Body of pancreas (tissue), 4 donors: ENCODE measurements around the gene PRCP.
"Not testable (repeated sequence)": the region's sequence is repeated elsewhere in the genome, so short reads cannot be mapped to it uniquely, and the experiment has no call there.

Source experiments
- CTCF ChIP-seq, 7 experiments: fragments of 450-650 bp in 4 of 7; fragments of 200-600 bp in 3 of 7; sonication (generic) in 3 of 7; IDR thresholded peaks; one replicate each; pipeline ENCODE4 v1.5.1; 2016 to 2019; ENCODE audit warnings: antibody characterized with exemption in 7 of 7
- POLR2A ChIP-seq, 3 donors: fragments of 450-650 bp; IDR thresholded peaks; one replicate each; pipeline ENCODE4 v1.6.1; 2016; ENCODE audit warnings: antibody characterized with exemption in 3 of 3, mild to moderate bottlenecking in 2 of 3

- TF ChIP-seq POLR2A, CTCF (IDR thresholded peaks at IDR 0.05): not testable (repeated sequence)
Measured at GRCh38 chr11:82854916-82855315, 45.3 kb downstream of the PRCP start.
